ENCODE data around the gene EMC6. TPM values are rescaled to one million over a fixed set of nuclear protein-coding genes. Genes with fewer than 3 reads are reported as not detected.

The EMC6 gene
- total and polyA plus RNA-seq, 12 donors = 46.0 to 203 (median 54.6) TPM

- intact Hi-C loops (cut with DNase I) = no loop called here
- DNase-seq (no peak), ATAC-seq (no peak)
- no peak overlapping the region for H3K4me3 ChIP-seq
- H3K27ac ChIP-seq = no peak overlapping the region
- WGBS, 2 donors = 64 to 68% methylated on average over 3 of the region's 3 CpGs
- no peaks in the 10 kb centered on the region for H3K27me3 ChIP-seq
- H3K4me1 ChIP-seq = peaks cover 0 to 32% (median 0%) of the 10 kb centered on the region in 9 donors
- H3K9me3 ChIP-seq = no peaks in the 10 kb centered on the region
- TF ChIP-seq, protein P1, sequence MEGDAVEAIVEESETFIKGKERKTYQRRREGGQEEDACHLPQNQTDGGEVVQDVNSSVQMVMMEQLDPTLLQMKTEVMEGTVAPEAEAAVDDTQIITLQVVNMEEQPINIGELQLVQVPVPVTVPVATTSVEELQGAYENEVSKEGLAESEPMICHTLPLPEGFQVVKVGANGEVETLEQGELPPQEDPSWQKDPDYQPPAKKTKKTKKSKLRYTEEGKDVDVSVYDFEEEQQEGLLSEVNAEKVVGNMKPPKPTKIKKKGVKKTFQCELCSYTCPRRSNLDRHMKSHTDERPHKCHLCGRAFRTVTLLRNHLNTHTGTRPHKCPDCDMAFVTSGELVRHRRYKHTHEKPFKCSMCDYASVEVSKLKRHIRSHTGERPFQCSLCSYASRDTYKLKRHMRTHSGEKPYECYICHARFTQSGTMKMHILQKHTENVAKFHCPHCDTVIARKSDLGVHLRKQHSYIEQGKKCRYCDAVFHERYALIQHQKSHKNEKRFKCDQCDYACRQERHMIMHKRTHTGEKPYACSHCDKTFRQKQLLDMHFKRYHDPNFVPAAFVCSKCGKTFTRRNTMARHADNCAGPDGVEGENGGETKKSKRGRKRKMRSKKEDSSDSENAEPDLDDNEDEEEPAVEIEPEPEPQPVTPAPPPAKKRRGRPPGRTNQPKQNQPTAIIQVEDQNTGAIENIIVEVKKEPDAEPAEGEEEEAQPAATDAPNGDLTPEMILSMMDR (IDR thresholded peaks at IDR 0.05) = no peak
- H3K36me3 ChIP-seq = peaks cover 0 to 19% (median 0%) of the 10 kb centered on the region in 9 donors
These were observed 39.8 kb downstream of the EMC6 start for GRCh38 chr17:3708366-3708765.

- TF ChIP-seq, protein P1 (IDR thresholded peaks at IDR 0.05) = no peak
- ATAC-seq = peak in 2 of 8 donors; percentile 42 to 54
- 74 to 87% methylated on average over 5 of the region's 5 CpGs for WGBS, 2 donors
These were observed 42.4 kb downstream of the EMC6 start for GRCh38 chr17:3710951-3711383.

GRCh38 chr17:3712811-3713463 lies 44.3 kb downstream of the EMC6 start:
- H3K36me3 ChIP-seq = peaks cover 0 to 65% (median 32%) of the 10 kb centered on the region in 9 donors
- no peak for ATAC-seq
- peaks cover 0 to 32% (median 0%) of the 10 kb centered on the region in 9 donors for H3K4me1 ChIP-seq
- peak overlapping the region in 1 of 10 donors; percentile 53 for H3K27ac ChIP-seq
- no peak overlapping the region for H3K4me3 ChIP-seq
- H3K27me3 ChIP-seq = no peaks in the 10 kb centered on the region
- DNase-seq = no peak
- intact Hi-C loops (cut with DNase I) = no loop called here
- 86 to 89% methylated on average over 13 of the region's 13 CpGs for WGBS, 2 donors
- H3K9me3 ChIP-seq = no peaks in the 10 kb centered on the region
- TF ChIP-seq, protein P1 (IDR thresholded peaks at IDR 0.05) = no peak

More at GRCh38 chr17:3710951-3711383, 42.4 kb downstream of the EMC6 start:
- peaks cover 0 to 32% (median 0%) of the 10 kb centered on the region in 9 donors for H3K4me1 ChIP-seq
- peak overlapping the region in 1 of 10 donors; percentile 54 for H3K27ac ChIP-seq
- intact Hi-C loops (cut with DNase I) = no loop called here
- no peak for DNase-seq
- no peak overlapping the region for H3K4me3 ChIP-seq
- H3K36me3 ChIP-seq = peaks cover 0 to 45% (median 14%) of the 10 kb centered on the region in 9 donors
- H3K27me3 ChIP-seq = no peaks in the 10 kb centered on the region
- H3K9me3 ChIP-seq = no peaks in the 10 kb centered on the region

GRCh38 chr17:3715296-3715695 lies 46.7 kb downstream of the EMC6 start:
- no peak overlapping the region for H3K4me3 ChIP-seq
- H3K36me3 ChIP-seq = peaks cover 0 to 88% (median 32%) of the 10 kb centered on the region in 9 donors
- H3K4me1 ChIP-seq = peaks cover 0 to 48% (median 5%) of the 10 kb centered on the region in 9 donors
- 84 to 96% methylated on average over 8 of the region's 8 CpGs for WGBS, 2 donors
- H3K27me3 ChIP-seq = no peaks in the 10 kb centered on the region
- no peaks in the 10 kb centered on the region for H3K9me3 ChIP-seq
- H3K27ac ChIP-seq = no peak overlapping the region
- intact Hi-C loops (cut with DNase I) = no loop called here
- no peak for ATAC-seq
- TF ChIP-seq, protein P1 (IDR thresholded peaks at IDR 0.05) = no peak
- no peak for DNase-seq

All from heart right ventricle (tissue), 16 donors.